Keratinocyte (primary cell): ENCODE measurements around the gene NAA40.
"Not testable (repeated sequence)": the region's sequence is repeated elsewhere in the genome, so short reads cannot be mapped to it uniquely, and the experiment has no call there.

Experiments
- CTCF ChIP-seq, 3 experiments: IDR thresholded peaks in 1 of 3; conservative IDR thresholded peaks in 1 of 3; optimal IDR thresholded peaks in 1 of 3; 2 replicates in 2 of 3; 3 replicates in 1 of 3; pipeline versions ENCODE3 to v1.5.1; 2011; ENCODE audit warnings: low read length in 3 of 3, mild to moderate bottlenecking in 3 of 3, moderate library complexity in 2 of 3, control low read depth in 1 of 3, inconsistent platforms in 1 of 3; ENCODE audit not compliant: insufficient read depth in 2 of 3; ENCODE audit errors: extremely low read depth in 1 of 3
- EZH2 ChIP-seq: IDR thresholded peaks from one replicate; pipeline ENCODE4 v1.6.1; 2012; ENCODE audit warnings: inconsistent platforms, mild to moderate bottlenecking, low read length, moderate library complexity

- not testable (repeated sequence) for TF ChIP-seq CTCF (optimal IDR thresholded peaks at IDR 0.05 in 1 of 3, IDR thresholded peaks at IDR 0.05 in 1 of 3, conservative IDR thresholded peaks at IDR 0.05 in 1 of 3; ENCODE audit: extremely low read depth in 1 of 3, insufficient read depth in 2 of 3, low read length in 3 of 3); EZH2
Observed at GRCh38 chr11:63973912-63974258, 35.1 kb downstream of the NAA40 start.
